GM18519 (cell line): ENCODE data around the gene IL10RA.
A peak's percentile ranks its signal among the peaks of the same experiment; 100 is the strongest.

Experiments
- ATAC-seq: cut with Tn5 transposase; IDR thresholded peaks from one replicate; pipeline ENCODE4 v1.9.1; 2021; ENCODE audit warnings: mild to moderate bottlenecking, moderate library complexity; ENCODE audit not compliant: unreplicated experiment, low FRiP score

The IL10RA gene

DNA sequence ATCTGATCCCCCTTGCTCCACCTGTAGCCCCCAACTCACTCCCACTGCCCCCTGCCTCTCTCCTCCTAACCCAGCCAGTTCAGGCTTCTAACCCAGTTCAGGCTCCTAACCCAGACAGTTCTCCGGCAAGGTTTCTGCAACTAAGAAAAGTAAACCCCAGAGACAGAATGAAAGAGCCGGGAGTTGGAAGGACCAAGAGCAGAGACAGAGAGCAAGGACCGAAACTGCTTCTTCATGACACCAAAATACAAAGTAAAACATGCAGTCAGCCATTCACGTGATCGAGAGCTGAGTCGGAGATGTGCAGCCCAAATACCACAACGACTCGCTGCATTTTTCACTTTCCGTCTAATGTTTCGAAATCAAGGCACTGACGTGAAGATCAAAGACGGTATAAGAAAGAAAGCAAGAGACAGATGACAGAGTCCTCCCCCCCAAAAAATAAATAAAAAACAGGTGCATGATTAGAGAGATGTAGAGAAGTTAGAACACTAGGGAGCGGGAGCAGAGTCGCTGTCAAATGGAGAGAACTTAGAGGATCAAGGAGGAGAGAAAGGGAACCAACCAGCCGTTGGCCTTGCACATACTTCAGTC is 884 bp downstream of the IL10RA start:
- no peak for ATAC-seq

DNA sequence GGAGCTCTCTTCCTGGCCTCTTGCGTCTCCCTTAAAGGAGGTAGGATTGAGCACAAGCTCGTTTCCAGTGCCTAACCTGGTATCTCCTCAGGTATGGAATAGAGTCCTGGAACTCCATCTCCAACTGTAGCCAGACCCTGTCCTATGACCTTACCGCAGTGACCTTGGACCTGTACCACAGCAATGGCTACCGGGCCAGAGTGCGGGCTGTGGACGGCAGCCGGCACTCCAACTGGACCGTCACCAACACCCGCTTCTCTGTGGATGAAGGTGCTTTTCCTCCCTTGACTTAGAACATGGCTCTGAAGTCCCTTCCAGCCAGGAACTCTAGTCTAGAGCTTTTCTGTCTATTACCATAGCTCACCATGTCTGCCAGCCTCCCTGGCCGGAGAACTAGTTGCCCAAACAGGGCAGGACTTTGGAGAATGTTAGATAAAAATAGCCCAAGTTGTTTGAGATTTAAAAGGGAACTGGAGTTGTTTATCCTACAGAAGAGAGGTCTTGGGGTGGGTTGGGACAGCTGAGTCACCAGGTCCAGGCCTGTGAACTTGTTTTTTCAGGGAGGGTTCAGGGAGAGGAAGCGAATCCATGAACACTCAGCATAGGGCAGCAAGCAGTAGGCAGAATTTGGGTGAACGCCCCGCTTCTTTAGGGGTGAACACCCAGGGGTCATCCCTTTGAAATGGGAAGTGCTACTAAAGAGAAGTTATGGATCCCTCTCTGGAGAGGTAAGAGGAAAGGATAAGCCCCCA is 3.3 kb downstream of the IL10RA start:
- no peak for ATAC-seq

DNA sequence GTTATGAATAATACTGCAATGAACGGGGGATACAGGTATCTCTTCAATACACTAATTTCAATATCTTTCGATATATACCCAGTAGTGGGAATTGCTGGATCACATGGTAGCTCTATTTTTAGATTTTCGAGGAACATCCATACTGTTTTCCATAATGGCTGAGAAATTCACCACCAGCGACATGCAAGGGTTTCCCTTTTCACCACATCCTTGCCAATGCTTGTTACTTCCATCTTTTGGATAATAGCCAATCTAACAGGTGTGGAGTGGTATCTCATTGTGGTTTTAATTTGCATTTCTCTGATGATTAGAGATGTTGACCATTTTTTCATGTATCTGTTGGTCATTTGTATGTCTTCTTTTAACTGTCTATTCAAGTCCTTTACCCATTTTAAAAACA is 5.9 kb downstream of the IL10RA start:
- no peak for ATAC-seq

DNA sequence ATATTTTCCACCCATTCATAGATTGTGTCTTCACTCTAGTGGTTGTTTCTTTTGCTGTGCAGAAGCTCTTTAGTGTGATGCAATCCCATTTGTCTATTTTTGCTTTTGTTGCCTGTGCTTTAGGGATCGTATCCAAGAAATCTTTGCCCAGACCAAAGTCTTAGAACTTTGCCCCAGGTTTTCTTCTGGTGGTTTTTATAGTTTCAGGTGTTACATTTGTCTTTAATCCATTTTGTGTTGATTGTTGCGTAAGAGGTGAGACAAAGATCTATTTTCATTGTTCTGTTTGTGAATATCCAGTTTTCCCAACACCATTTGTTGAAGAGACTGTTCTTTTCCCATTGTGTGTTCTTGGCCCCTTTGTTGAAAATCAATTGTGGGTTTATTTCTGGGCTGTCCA is 6.4 kb downstream of the IL10RA start:
- ATAC-seq = no peak

DNA sequence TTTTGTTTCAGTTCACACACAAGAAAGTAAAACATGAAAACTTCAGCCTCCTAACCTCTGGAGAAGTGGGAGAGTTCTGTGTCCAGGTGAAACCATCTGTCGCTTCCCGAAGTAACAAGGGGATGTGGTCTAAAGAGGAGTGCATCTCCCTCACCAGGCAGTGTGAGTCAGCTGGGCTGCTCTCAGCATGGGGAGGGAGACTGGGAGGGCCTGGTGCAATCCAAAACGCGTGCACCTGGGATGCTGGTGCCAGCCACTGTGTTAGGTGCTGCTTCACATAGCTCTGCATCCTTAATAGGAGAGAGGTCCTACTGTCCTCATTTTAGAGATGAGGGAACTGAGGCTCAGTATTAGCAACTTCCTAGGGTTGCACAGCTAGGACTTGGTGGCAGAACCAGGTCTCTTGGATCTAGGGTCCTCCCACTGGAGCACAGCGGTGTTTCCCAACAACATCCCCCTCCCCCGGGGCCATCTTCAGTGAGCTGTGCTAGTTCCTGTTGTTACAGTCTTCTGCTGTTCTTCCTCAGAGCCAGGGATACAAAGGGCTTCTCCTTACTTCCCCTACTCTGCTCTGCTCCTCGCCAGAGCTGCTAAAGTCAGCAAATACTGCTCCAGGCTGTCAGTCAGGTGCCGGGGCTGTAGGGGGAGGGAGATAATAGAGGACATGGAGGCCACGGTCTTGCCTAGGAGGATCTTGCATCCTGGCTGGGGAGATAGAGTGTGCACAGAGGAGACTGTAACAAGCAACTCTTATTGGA is 8.0 kb downstream of the IL10RA start:
- ATAC-seq = no peak

DNA sequence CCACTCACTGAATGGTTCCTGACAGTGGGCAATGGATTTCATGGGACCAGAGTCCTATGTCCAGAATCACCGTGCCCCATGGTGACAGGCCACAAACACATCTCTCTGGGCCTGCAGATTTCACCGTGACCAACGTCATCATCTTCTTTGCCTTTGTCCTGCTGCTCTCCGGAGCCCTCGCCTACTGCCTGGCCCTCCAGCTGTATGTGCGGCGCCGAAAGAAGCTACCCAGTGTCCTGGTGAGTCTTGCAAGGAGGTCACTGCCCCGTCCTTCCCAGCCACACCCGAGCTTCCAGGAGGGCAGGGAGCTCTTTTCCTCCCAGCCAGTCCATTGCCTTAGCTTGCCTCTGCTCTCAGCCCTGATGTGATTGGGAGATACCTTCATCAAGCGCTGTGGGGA is 9.3 kb downstream of the IL10RA start:
- ATAC-seq = no peak

DNA sequence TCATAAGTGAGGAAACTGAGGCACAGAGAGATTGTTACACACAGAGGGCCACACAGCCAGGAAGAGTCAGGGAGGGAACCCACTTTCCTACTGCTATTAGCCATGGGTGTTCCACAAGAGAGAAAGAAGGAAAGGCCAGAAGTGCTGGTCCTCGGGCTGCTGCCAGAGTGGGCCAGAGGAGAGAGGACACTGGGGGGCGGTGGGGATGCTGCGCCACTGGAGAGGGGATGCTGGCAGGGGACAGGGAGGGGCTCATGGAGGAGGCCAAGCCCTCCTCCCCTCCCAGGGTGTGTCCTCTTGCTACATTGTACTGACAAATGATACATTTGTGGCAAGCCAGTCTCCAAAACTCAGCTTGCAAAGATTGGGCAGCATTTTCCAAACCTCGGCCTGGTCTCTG is 9.9 kb downstream of the IL10RA start:
- ATAC-seq = no peak

DNA sequence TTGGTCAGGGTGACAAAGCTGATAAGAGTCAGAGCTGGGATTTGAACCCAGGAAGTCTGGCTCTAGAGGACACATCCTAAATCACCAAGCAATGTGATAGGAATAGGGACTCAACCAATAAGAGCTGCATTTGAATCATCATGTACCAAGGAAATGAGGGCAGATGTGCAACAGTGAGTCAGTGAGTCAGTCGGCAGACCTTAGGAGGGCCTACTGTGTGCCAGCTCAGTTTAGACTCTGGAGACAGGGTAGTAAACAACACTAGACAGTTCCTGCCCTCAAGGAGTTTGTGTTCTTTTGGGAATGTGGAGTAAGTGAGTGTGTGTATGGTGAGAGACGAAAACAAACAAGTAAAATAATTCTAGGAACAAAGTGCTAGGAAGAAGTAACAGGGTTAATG is 11.2 kb downstream of the IL10RA start:
- ATAC-seq = no peak

DNA sequence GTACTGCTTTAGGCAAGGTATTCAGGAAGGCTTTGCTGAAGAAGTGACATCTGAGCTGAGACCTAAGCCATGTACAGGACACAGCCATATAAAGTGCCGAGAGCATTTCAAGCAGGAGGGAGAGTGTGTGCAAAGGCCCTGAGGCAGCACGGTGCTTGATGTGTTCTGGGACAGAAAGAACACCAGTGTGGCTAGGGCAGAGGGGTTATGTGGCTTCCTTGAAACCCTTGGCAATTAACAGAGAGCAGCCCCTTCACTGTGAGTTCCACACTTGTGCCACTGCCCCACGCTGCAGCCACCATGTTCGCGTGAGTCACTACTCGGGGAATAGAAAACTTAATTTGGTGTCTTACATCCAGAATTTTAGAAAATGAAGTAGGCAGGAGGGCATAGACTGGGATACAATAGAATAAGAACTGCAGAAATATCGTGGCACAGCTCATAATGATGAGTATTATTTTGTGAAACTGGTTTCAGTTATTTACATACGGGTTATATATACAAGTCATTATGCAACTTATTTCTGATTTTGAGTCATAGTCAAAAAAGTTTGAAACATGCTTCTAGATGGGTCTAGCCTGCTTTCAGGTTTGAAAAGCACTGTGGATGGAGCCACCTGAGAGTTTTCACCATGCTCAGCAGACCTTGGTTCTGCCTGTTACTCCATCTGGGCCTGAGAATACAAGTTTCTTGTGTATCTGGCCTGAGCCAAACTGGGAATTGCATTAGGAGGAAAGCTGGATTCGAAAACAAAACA is 11.8 kb downstream of the IL10RA start:
- ATAC-seq = peak; percentile 66

DNA sequence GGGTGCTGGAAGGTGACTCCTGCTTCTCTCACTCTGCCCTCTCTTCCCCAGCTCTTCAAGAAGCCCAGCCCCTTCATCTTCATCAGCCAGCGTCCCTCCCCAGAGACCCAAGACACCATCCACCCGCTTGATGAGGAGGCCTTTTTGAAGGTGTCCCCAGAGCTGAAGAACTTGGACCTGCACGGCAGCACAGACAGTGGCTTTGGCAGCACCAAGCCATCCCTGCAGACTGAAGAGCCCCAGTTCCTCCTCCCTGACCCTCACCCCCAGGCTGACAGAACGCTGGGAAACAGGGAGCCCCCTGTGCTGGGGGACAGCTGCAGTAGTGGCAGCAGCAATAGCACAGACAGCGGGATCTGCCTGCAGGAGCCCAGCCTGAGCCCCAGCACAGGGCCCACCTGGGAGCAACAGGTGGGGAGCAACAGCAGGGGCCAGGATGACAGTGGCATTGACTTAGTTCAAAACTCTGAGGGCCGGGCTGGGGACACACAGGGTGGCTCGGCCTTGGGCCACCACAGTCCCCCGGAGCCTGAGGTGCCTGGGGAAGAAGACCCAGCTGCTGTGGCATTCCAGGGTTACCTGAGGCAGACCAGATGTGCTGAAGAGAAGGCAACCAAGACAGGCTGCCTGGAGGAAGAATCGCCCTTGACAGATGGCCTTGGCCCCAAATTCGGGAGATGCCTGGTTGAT is 12.6 kb downstream of the IL10RA start:
- ATAC-seq = no peak

DNA sequence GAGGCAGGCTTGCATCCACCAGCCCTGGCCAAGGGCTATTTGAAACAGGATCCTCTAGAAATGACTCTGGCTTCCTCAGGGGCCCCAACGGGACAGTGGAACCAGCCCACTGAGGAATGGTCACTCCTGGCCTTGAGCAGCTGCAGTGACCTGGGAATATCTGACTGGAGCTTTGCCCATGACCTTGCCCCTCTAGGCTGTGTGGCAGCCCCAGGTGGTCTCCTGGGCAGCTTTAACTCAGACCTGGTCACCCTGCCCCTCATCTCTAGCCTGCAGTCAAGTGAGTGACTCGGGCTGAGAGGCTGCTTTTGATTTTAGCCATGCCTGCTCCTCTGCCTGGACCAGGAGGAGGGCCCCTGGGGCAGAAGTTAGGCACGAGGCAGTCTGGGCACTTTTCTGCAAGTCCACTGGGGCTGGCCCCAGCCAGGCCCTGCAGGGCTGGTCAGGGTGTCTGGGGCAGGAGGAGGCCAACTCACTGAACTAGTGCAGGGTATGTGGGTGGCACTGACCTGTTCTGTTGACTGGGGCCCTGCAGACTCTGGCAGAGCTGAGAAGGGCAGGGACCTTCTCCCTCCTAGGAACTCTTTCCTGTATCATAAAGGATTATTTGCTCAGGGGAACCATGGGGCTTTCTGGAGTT is 13.3 kb downstream of the IL10RA start:
- ATAC-seq = no peak

DNA sequence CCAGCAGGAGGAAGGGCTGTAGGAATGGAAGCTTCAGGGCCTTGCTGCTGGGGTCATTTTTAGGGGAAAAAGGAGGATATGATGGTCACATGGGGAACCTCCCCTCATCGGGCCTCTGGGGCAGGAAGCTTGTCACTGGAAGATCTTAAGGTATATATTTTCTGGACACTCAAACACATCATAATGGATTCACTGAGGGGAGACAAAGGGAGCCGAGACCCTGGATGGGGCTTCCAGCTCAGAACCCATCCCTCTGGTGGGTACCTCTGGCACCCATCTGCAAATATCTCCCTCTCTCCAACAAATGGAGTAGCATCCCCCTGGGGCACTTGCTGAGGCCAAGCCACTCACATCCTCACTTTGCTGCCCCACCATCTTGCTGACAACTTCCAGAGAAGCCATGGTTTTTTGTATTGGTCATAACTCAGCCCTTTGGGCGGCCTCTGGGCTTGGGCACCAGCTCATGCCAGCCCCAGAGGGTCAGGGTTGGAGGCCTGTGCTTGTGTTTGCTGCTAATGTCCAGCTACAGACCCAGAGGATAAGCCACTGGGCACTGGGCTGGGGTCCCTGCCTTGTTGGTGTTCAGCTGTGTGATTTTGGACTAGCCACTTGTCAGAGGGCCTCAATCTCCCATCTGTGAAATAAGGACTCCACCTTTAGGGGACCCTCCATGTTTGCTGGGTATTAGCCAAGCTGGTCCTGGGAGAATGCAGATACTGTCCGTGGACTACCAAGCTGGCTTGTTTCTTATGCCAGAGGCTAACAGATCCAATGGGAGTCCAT is 14.1 kb downstream of the IL10RA start:
- no peak for ATAC-seq

DNA sequence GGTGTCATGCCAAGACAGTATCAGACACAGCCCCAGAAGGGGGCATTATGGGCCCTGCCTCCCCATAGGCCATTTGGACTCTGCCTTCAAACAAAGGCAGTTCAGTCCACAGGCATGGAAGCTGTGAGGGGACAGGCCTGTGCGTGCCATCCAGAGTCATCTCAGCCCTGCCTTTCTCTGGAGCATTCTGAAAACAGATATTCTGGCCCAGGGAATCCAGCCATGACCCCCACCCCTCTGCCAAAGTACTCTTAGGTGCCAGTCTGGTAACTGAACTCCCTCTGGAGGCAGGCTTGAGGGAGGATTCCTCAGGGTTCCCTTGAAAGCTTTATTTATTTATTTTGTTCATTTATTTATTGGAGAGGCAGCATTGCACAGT is 14.6 kb downstream of the IL10RA start:
- no peak for ATAC-seq

DNA sequence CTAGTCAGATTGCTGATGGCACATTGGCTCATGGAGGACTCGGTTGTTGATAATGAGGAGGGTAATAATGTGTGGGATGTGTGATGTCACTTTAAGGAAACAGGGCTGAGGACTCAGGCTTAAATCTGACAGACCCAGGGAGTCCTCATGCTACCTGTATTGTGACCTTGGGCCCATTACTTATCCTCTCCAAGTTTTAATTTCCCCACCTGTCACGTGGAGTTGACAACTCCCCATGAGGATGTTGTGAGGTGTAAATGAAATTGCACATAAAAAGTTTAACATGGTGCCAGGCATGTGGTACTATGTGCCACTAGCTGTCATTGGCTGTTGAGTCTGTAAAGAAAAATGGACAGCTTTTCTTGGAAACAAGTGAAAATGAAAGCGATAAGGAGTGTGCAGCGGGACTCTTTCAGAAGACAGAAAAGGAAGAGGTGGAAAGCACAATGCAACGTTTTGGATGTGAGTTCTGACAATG is 15.3 kb downstream of the IL10RA start:
- ATAC-seq = no peak

DNA sequence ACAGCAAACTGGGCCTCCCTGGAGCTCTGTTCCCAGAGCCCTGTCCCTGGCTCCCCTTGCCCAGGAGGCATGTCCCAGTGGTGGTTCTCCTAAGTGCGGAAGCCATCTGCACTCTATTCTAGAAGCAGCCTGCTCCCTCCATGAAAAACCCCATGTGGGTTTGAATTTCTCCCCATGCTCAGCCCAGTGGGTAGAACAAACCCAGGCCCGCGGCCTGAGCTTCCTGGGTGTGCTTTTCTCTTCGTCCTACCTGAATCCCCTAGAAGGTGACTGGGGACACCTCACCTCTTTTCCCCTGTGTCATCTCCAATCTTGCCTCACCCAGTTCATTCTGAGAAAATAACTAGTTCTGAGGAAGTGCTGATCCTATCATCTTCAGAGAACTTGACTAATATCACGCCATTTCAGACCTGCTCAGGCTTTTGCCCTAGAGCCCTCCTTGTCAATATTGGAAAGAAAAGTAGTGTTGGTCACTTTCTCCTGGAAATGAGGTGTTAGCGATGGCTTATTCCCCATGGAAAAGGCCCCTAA is 15.9 kb downstream of the IL10RA start:
- ATAC-seq = no peak

DNA sequence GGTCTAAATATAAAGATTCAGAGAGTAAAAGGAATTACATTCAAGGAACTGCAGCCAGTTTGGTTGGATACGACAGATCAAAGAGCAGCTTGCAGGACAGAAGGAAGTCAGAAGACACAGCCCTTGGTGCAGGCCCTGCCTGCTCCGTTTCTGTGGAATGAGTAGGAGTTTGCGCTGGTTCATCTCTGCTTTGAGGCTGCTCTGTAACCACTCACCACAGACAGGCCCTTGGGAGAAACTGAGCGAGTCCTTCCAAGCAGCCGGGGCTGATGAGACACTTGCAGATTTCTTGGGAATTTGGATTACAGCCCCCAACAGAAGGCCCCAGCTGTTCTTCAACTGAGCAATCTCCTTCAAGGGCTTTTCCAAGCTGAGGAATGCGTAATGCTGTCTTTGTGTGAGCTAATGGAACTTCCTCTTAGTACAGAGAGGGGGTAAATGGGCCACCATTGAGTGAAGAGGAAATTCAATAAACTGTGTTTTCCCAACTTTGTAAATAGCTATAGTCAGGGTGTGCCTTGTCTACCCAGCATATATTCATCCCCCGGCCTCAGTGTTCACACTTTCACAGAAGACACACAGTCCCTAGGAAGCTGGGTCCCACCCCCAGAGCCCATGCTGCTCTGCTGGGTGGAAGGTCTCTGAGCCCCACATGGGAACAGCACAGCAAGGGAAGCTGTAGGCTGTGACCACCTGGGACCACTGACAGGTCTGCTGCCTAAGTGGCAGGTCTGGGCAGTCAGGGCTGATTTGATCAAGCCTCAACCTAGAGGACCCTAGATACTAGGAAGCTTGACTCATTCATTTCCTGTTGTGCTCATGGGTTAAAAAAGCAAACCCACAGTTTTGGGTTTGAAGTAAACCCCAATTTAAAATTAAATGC is 16.6 kb downstream of the IL10RA start:
- no peak for ATAC-seq

DNA sequence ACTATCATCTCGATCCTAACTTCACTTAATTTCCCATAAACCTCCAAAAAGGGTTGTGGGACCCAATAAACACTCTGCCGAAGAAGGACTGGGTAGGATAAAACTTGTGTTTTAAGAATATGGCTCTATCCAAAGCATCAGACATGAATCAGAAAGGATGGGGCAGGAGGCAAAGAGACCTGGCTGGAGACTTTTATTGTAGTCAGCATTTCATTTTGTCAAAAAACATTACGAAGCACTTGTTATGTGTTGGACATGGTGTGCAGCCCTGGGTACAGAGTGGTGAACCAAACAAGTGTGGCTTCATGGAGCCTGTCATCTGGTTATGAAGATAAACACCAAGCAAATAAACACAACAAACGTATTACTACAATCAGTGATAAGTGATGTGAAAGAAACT is 17.3 kb downstream of the IL10RA start:
- no peak for ATAC-seq
